GOT3 (cell line): ENCODE data around the gene SLIT2.

Experiments
- DNase-seq: peaks from one replicate; lab custom pipeline; 2025; ENCODE audit warnings: mixed read lengths; lab: John Stamatoyannopoulos, UW

Gene SLIT2

GRCh38 chr4:20266215-20267082 is 14.7 kb downstream of the SLIT2 start:
- no peak for DNase-seq

- no peak for DNase-seq
These were observed 16.3 kb downstream of the SLIT2 start for GRCh38 chr4:20268028-20268427.

- no peak for DNase-seq
These were observed 17.6 kb downstream of the SLIT2 start for GRCh38 chr4:20269320-20269719.

GRCh38 chr4:20271950-20272349 is 20.2 kb downstream of the SLIT2 start:
- DNase-seq, result no peak

GRCh38 chr4:20272411-20272872 is 20.7 kb downstream of the SLIT2 start:
- no peak for DNase-seq

- DNase-seq, result no peak
These were observed 22.1 kb downstream of the SLIT2 start for GRCh38 chr4:20273793-20274192.

- no peak for DNase-seq
These were observed 25.1 kb downstream of the SLIT2 start for GRCh38 chr4:20276848-20277247.

GRCh38 chr4:20278195-20278594 is 26.5 kb downstream of the SLIT2 start:
- no peak for DNase-seq

GRCh38 chr4:20279381-20279780 is 27.7 kb downstream of the SLIT2 start:
- DNase-seq, result no peak

GRCh38 chr4:20281453-20281852 is 29.7 kb downstream of the SLIT2 start:
- DNase-seq, result no peak

GRCh38 chr4:20283039-20283438 is 31.3 kb downstream of the SLIT2 start:
- DNase-seq, result no peak

GRCh38 chr4:20284990-20285389 is 33.3 kb downstream of the SLIT2 start:
- no peak for DNase-seq

- no peak for DNase-seq
These were observed 35.5 kb downstream of the SLIT2 start for GRCh38 chr4:20287246-20287645.

- DNase-seq, result no peak
These were observed 36.4 kb downstream of the SLIT2 start for GRCh38 chr4:20288047-20288650.

GRCh38 chr4:20288846-20289512 is 37.3 kb downstream of the SLIT2 start:
- DNase-seq, result no peak

- DNase-seq, result no peak
These were observed 38.1 kb downstream of the SLIT2 start for GRCh38 chr4:20289782-20290181.

GRCh38 chr4:20292739-20293138 is 41.0 kb downstream of the SLIT2 start:
- DNase-seq, result no peak

GRCh38 chr4:20297261-20297660 is 45.6 kb downstream of the SLIT2 start:
- DNase-seq, result no peak

GRCh38 chr4:20297783-20298182 is 46.1 kb downstream of the SLIT2 start:
- no peak for DNase-seq

GRCh38 chr4:20298455-20298854 is 46.8 kb downstream of the SLIT2 start:
- no peak for DNase-seq

GRCh38 chr4:20298986-20299385 is 47.3 kb downstream of the SLIT2 start:
- no peak for DNase-seq

GRCh38 chr4:20299515-20299914 is 47.8 kb downstream of the SLIT2 start:
- no peak for DNase-seq

GRCh38 chr4:20301161-20301560 is 49.5 kb downstream of the SLIT2 start:
- DNase-seq, result no peak
